HCT116 (cell line): ENCODE results near the gene ITGB7. TPM values are rescaled to one million over a fixed set of nuclear protein-coding genes. Genes with fewer than 3 reads are reported as not detected.

Experiments used
- ATAC-seq: fragments of 200-7000 bp; cut with Tn5 transposase; 2 replicates; pipeline ENCODE4 v1.9.1; 2020; ENCODE audit warnings: mild to moderate bottlenecking, moderate library complexity
- BruUV-seq: library from RNA; stranded (reverse); fragments of 400-500 nt; replicated peaks from 2 replicates; lab custom pipeline; 2021; lab: Mats Ljungman, UMichigan
- CTCF ChIA-PET: fragments of 300-600 bp; sonication (Branson Sonifier 250); formaldehyde crosslinking; loops from one replicate; lab custom pipeline; 2021; ENCODE audit warnings: antibody characterized with exemption; lab: Charles Lee
- POLR2A ChIA-PET: fragments of 300-600, 350-600 bp; sonication (Branson Sonifier 250); formaldehyde crosslinking; loops from one replicate; lab custom pipeline; 2021; ENCODE audit warnings: antibody characterized with exemption; lab: Charles Lee
- RAD21 ChIA-PET, 2 experiments: fragments of 300-600 bp; sonication (Branson Sonifier 250); formaldehyde crosslinking; loops; one replicate each; lab custom pipeline; 2023; ENCODE audit warnings: low total read pairs in 2 of 2; ENCODE audit not compliant: uncharacterized antibody in 2 of 2, unreplicated experiment in 2 of 2, low non-redundant PET in 1 of 2; lab: Charles Lee
- DNase-seq: peaks from one replicate; pipeline ENCODE4 v3.0.0-alpha.2; 2010; ENCODE audit warnings: low read depth, low spot score
- H2AFZ ChIP-seq: fragments of 200-600 bp; shearing (Covaris generic), sonication (generic); 2 replicates; pipeline ENCODE4 v1.6.1; 2017; ENCODE audit warnings: low read depth, mixed run types, mixed read lengths, antibody characterized with exemption, low read length; ENCODE audit not compliant: poor library complexity, severe bottlenecking
- H3K27ac ChIP-seq: 2 replicates; pipeline ENCODE4 v1.5.1; 2012; ENCODE audit warnings: low read depth, low read length
- H3K27me3 ChIP-seq: fragments of 200-600 bp; sonication (generic); 2 replicates; pipeline ENCODE4 v1.6.1; 2016; ENCODE audit warnings: mixed run types, low read length, mixed read lengths; ENCODE audit not compliant: insufficient read depth
- H3K36me3 ChIP-seq, 2 experiments: fragments of 200-500 bp in 1 of 2; fragments of 200-600 bp in 1 of 2; sonication (Bioruptor generic) in 1 of 2; sonication (generic) in 1 of 2; 2 replicates each; pipeline versions ENCODE4 v1.5.1 to v1.6.1; 2014 to 2016; ENCODE audit warnings: low read length in 2 of 2, inconsistent platforms in 1 of 2, mixed read lengths in 1 of 2, mixed run types in 1 of 2; ENCODE audit not compliant: insufficient read depth in 2 of 2, control insufficient read depth in 1 of 2
- H3K4me1 ChIP-seq, 2 experiments: fragments of 200-600 bp in 1 of 2; sonication (generic) in 1 of 2; 2 replicates each; pipeline versions ENCODE4 v1.5.1 to v1.6.1; 2012 to 2017; ENCODE audit warnings: low read length in 2 of 2, inconsistent platforms in 1 of 2, mild to moderate bottlenecking in 1 of 2, mixed read lengths in 1 of 2, mixed run types in 1 of 2, moderate library complexity in 1 of 2; ENCODE audit not compliant: insufficient read depth in 2 of 2, control insufficient read depth in 1 of 2
- H3K4me2 ChIP-seq: fragments of 200-600 bp; sonication (generic); 2 replicates; pipeline ENCODE4 v1.6.1; 2017; ENCODE audit warnings: mixed run types, low read length, mixed read lengths
- H3K4me3 ChIP-seq, 2 experiments: fragments of 200-600 bp in 1 of 2; sonication (generic) in 1 of 2; replicated peaks in 1 of 2; 2 replicates each; pipeline ENCODE4 v1.5.1; 2011 to 2016; ENCODE audit warnings: low read length in 2 of 2, control low read depth in 1 of 2, low read depth in 1 of 2, mild to moderate bottlenecking in 1 of 2, mixed read lengths in 1 of 2, mixed run types in 1 of 2
- H3K79me2 ChIP-seq: fragments of 200-600 bp; sonication (generic); 2 replicates; pipeline ENCODE4 v1.6.1; 2017; ENCODE audit warnings: mild to moderate bottlenecking, mixed run types, low read length, moderate library complexity, mixed read lengths; ENCODE audit not compliant: insufficient read depth
- H3K9ac ChIP-seq: fragments of 200-600 bp; sonication (generic); 2 replicates; pipeline ENCODE4 v1.6.1; 2016; ENCODE audit warnings: low read length, mixed read lengths
- H3K9me2 ChIP-seq: fragments of 200-600 bp; sonication (generic), shearing (Covaris generic); 2 replicates; pipeline ENCODE4 v1.6.1; 2017; ENCODE audit warnings: mixed run types, mild to moderate bottlenecking, moderate library complexity; ENCODE audit not compliant: insufficient read depth
- H3K9me3 ChIP-seq, 2 experiments: fragments of 200-500 bp in 1 of 2; fragments of 200-600 bp in 1 of 2; sonication (Bioruptor generic) in 1 of 2; sonication (generic) in 1 of 2; 2 replicates each; pipeline ENCODE4 v1.6.1; 2014 to 2017; ENCODE audit warnings: low read length in 2 of 2, mixed read lengths in 2 of 2, inconsistent platforms in 1 of 2, low read depth in 1 of 2, mild to moderate bottlenecking in 1 of 2, mixed run types in 1 of 2, moderate library complexity in 1 of 2; ENCODE audit not compliant: control insufficient read depth in 1 of 2, insufficient read depth in 1 of 2
- H4K20me1 ChIP-seq: fragments of 200-600 bp; sonication (generic), shearing (Covaris generic); 2 replicates; pipeline ENCODE4 v1.6.1; 2017; ENCODE audit warnings: mixed run types, mild to moderate bottlenecking, moderate library complexity; ENCODE audit not compliant: insufficient read depth
- CEBPB ChIP-seq: IDR thresholded peaks from 2 replicates; pipeline ENCODE4 v1.6.1; 2012; ENCODE audit warnings: low read depth
- EGR1 ChIP-seq: IDR thresholded peaks from 2 replicates; pipeline ENCODE4 v1.6.1; 2012; ENCODE audit warnings: low read depth
- ELF1 ChIP-seq: IDR thresholded peaks from 2 replicates; pipeline ENCODE4 v1.6.1; 2012; ENCODE audit warnings: low read depth, borderline replicate concordance
- EZH2phosphoT487 ChIP-seq: fragments of 200-600 bp; IDR thresholded peaks from 2 replicates; pipeline ENCODE4 v1.6.1; 2018; ENCODE audit warnings: antibody characterized with exemption, borderline replicate concordance
- JUND ChIP-seq: IDR thresholded peaks from 2 replicates; pipeline ENCODE4 v1.6.1; 2012
- RAD21 ChIP-seq: IDR thresholded peaks from 2 replicates; pipeline ENCODE4 v1.6.1; 2012; ENCODE audit warnings: low read depth, mild to moderate bottlenecking
- REST ChIP-seq: IDR thresholded peaks from 2 replicates; pipeline ENCODE4 v1.6.1; 2012; ENCODE audit warnings: low read depth
- SRF ChIP-seq: IDR thresholded peaks from 2 replicates; pipeline ENCODE4 v1.6.1; 2012; ENCODE audit warnings: low read depth
- YY1 ChIP-seq: IDR thresholded peaks from 2 replicates; pipeline ENCODE4 v1.6.1; 2011; ENCODE audit warnings: low read length, low read depth, moderate library complexity, mild to moderate bottlenecking; ENCODE audit not compliant: insufficient replicate concordance; ENCODE audit errors: extremely low read depth
- ZBTB33 ChIP-seq: IDR thresholded peaks from 2 replicates; pipeline ENCODE4 v1.6.1; 2011; ENCODE audit warnings: mild to moderate bottlenecking, low read length, moderate library complexity; ENCODE audit not compliant: insufficient replicate concordance; ENCODE audit errors: extremely low read depth
- ZFX ChIP-seq: fragments of 450-650 bp; IDR thresholded peaks from 2 replicates; pipeline ENCODE4 v1.6.1; 2017
- ZNF274 ChIP-seq: fragments of 200-500 bp; sonication (Bioruptor generic); IDR thresholded peaks from 2 replicates; pipeline ENCODE4 v1.6.1; 2014; ENCODE audit warnings: mild to moderate bottlenecking, low read depth, low read length, inconsistent platforms
- intact Hi-C: fragments of 100-400 bp; cut with micrococcal nuclease; formaldehyde crosslinking; loops from 2 replicates; pipeline ENCODE4 v1.10.0; 2022
- total RNA-seq: library from RNA; stranded (reverse); gene quantifications from one replicate; pipeline ENCODE4 v1.2.1, GENCODE V29; 2021; ENCODE audit not compliant: unreplicated experiment
- TF ChIP-seq, protein P1 (sequence below): IDR thresholded peaks from 2 replicates; pipeline ENCODE4 v1.6.1; 2012

The ITGB7 gene
- total RNA-seq, 1 experiment from 2014 or later = 1.9 TPM

DNA sequence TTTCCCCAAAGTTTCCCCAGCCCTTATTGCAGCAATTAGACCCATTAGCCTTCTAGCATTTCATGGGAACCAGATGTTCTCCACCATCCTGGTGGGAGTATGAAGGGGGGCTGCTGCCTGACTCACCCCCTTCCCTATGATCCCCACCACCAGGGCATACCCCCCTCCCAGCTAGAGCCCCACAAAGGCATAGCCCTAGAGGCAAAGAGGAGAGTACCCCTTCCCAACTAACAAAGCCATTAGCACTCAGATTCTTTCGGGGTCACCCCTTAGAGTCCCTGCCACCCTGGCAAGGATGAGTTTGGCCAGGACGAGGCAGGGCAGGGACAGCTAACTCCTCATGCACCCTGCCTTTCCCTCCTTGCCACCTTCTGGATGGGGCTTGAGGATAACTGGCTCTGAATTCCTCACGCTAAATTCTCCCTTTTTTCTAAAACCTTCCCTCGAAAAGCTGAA lies 15.8 kb upstream of the ITGB7 start:
- no peak for DNase-seq
- CTCF ChIA-PET = interaction anchor here (0.9 to 1.2 kb wide), 2 partner anchors 9 to 99 kb away, joined by 3 to 4 read pairs; partner anchors contain the start of gene AAAS
- Histone ChIP-seq H3K9me2 (no peaks in the 10 kb centered on the region), H3K36me3 (no peaks in the 10 kb centered on the region), H3K4me2 (peak overlapping the region; percentile 100), H3K27ac (peak overlapping the region; percentile 99), H3K27me3 (no peaks in the 10 kb centered on the region), H4K20me1 (no peaks in the 10 kb centered on the region), H3K9ac (peak overlapping the region; percentile 93; the same call in 1 of the 2 replicates), H3K79me2 (peaks cover 21% of the 10 kb centered on the region), H2AFZ (no peak overlapping the region), H3K9me3 (no peaks in the 10 kb centered on the region), H3K4me3 (no peak overlapping the region), H3K4me1 (peaks cover 45 to 74% of the 10 kb centered on the region in 2 experiments)
- TF ChIP-seq, protein P1, sequence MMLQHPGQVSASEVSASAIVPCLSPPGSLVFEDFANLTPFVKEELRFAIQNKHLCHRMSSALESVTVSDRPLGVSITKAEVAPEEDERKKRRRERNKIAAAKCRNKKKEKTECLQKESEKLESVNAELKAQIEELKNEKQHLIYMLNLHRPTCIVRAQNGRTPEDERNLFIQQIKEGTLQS = no peak
- TF ChIP-seq EZH2phosphoT487 (no peak), CEBPB (no peak), YY1 (no peak), EGR1 (no peak), ZFX (no peak), ZNF274 (no peak), ELF1 (no peak), JUND (no peak), SRF (no peak), RAD21 (no peak)
- no peak for ATAC-seq
- POLR2A ChIA-PET = no interaction called here
- RAD21 ChIA-PET = no interaction called here
- intact Hi-C loops = no loop called here
- BruUV-seq = no TSS peak

DNA sequence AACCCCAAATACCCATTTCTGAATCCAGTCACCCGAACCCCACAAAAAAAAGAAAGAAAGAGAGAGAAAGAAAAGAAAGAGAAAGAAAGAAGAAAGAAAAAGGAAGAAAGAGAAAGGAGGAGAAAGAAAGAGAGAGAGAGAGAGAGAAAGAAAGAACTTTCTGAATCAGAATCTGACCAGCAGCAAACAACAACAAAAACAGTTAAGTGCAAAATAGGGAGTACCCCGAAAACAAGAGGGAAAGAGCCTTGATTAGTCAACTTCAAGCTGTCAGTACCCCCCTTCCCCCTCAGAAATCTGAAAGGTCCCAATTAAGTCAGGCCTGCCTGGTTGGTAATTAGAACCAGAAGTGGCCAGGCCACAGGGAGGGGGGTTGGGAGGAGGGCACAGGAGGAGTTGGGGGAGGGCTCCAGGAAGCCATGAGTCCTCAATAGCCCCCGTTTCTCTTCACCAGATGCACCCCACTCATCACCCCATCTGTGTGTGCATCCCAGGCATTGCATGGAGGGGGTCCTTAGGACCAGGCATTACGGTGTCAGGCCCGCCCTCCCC lies 15.2 kb upstream of the ITGB7 start:
- Histone ChIP-seq H3K27ac (peak overlapping the region; percentile 99), H3K9me2 (no peaks in the 10 kb centered on the region), H3K27me3 (no peaks in the 10 kb centered on the region), H3K4me2 (peak overlapping the region; percentile 100), H4K20me1 (no peaks in the 10 kb centered on the region), H3K79me2 (peaks cover 27% of the 10 kb centered on the region), H3K4me1 (peaks cover 51 to 76% of the 10 kb centered on the region in 2 experiments), H3K36me3 (no peaks in the 10 kb centered on the region), H3K4me3 (peak overlapping the region; percentile 33 to 88), H2AFZ (no peak overlapping the region), H3K9ac (peak overlapping the region; percentile 93), H3K9me3 (no peaks in the 10 kb centered on the region)
- ATAC-seq (no peak), DNase-seq (no peak)
- no TSS peak for BruUV-seq
- ChIA-PET CTCF (interaction anchor here (0.9 kb wide), 1 partner anchor 8 kb away, joined by 3 read pairs; no protein-coding TSS in a partner anchor), RAD21 (interaction anchor here in 1 of 2 experiments (0.7 kb wide), 1 partner anchor 19 kb away, joined by 3 read pairs; a partner anchor contains a TSS), POLR2A (no interaction called here)
- intact Hi-C loops = no loop called here
- TF ChIP-seq ZBTB33 = no peak
- TF ChIP-seq, protein P1 = no peak
- no peak for TF ChIP-seq CEBPB
- no peak for TF ChIP-seq ELF1
- no peak for TF ChIP-seq REST
- TF ChIP-seq EZH2phosphoT487 = no peak
- TF ChIP-seq RAD21 = no peak
- no peak for TF ChIP-seq SRF
